Gastroesophageal sphincter (tissue), 3 donors: Measurements from ENCODE around the gene PSMG4.

Experiments
- CTCF ChIP-seq, 4 experiments: fragments of 200-600 bp in 2 of 4; fragments of 450-650 bp in 2 of 4; sonication (generic) in 1 of 4; IDR thresholded peaks; one replicate each; pipeline ENCODE4 v1.5.1; 2017 to 2019; ENCODE audit warnings: antibody characterized with exemption in 4 of 4, mild to moderate bottlenecking in 2 of 4, moderate library complexity in 2 of 4
- EP300 ChIP-seq: sonication (generic); formaldehyde crosslinking; IDR thresholded peaks from one replicate; pipeline ENCODE4 v1.6.1; 2017; ENCODE audit warnings: antibody characterized with exemption, mild to moderate bottlenecking
- POLR2A ChIP-seq, 2 donors: fragments of 450-650 bp; IDR thresholded peaks; one replicate each; pipeline ENCODE4 v1.6.1; 2017; ENCODE audit warnings: antibody characterized with exemption in 2 of 2, mild to moderate bottlenecking in 2 of 2, moderate library complexity in 1 of 2
- POLR2AphosphoS5 ChIP-seq: sonication (generic); formaldehyde crosslinking; IDR thresholded peaks from one replicate; pipeline ENCODE4 v1.6.1; 2017; ENCODE audit warnings: antibody characterized with exemption

- TF ChIP-seq CTCF (IDR thresholded peaks at IDR 0.05), result no peak
- TF ChIP-seq POLR2A (IDR thresholded peaks at IDR 0.05), result no peak
- no peak for TF ChIP-seq POLR2AphosphoS5
- no peak for TF ChIP-seq EP300
Measured at GRCh38 chr6:3230900-3231246, 27.9 kb upstream of the PSMG4 start.
